Mesodermal cell (in vitro differentiated cells): ENCODE data around the gene FAM83E. TPM values are rescaled to one million over a fixed set of nuclear protein-coding genes. Genes with fewer than 3 reads are reported as not detected.
"Not testable (repeated sequence)": the region's sequence is repeated elsewhere in the genome, so short reads cannot be mapped to it uniquely, and the experiment has no call there.

Experiments
- H3K27ac ChIP-seq: 2 replicates; pipeline ENCODE4 v1.7.0; 2013; ENCODE audit warnings: mild to moderate bottlenecking, low read depth, low read length, moderate library complexity; ENCODE audit not compliant: severe bottlenecking
- H3K36me3 ChIP-seq: 2 replicates; pipeline ENCODE4 v1.7.1; 2013; ENCODE audit warnings: mild to moderate bottlenecking, low read length, moderate library complexity; ENCODE audit not compliant: control insufficient read depth, insufficient read depth
- H3K4me1 ChIP-seq: one replicate; pipeline ENCODE4 v1.7.1; 2013; ENCODE audit warnings: mild to moderate bottlenecking, low read length; ENCODE audit not compliant: insufficient read depth, control insufficient read depth, poor library complexity, severe bottlenecking
- H3K4me3 ChIP-seq: 2 replicates; pipeline ENCODE4 v1.7.0; 2013; ENCODE audit warnings: low read length, control low read depth, mild to moderate bottlenecking; ENCODE audit not compliant: insufficient read depth, poor library complexity, severe bottlenecking; ENCODE audit errors: extremely low read depth
- H3K9me3 ChIP-seq: 2 replicates; pipeline ENCODE4 v1.7.1; 2013; ENCODE audit warnings: mild to moderate bottlenecking, low read length, moderate library complexity; ENCODE audit not compliant: control insufficient read depth
- WGBS, 2 experiments: methylation state at CpG; one replicate each; pipeline ENCODE4 v1.1.5; 2013; ENCODE audit warnings: missing lambda C conversion rate in 2 of 2; ENCODE audit not compliant: insufficient coverage in 2 of 2; 5-methylcytosine and 5-hydroxymethylcytosine counted together
- polyA plus RNA-seq, 2 experiments: library from polyadenylated mRNA; stranded (reverse); fragments of 50-300 nt; gene quantifications; one replicate each; pipeline ENCODE4 v1.2.3, GENCODE V29; 2013

Gene FAM83E
- 0.44 TPM for polyA plus RNA-seq (2013, experiment 1 of 2)
- not detected for polyA plus RNA-seq (2013, experiment 2 of 2)

GRCh38 chr19:48614436-48615230 is at the start of gene FAM83E:
FAM83E (minus strand) TSS chr19:48615076; CDS start chr19:48613372, 1,704 bp downstream.
- Histone ChIP-seq H3K4me1 (peaks cover 31% of the 10 kb centered on the region), H3K4me3 (no peak within 1 kb of the TSS), H3K36me3 (peaks cover 44% of the 10 kb centered on the region), H3K27ac (peak within 1 kb of the TSS; percentile 43), H3K9me3 (no peaks in the 10 kb centered on the region)
- WGBS, 2 experiments = 44 to 56% methylated on average over 18 to 23 of the region's 31 CpGs

GRCh38 chr19:48664476-48664875 is 49.6 kb upstream of the FAM83E start:
- WGBS, 2 experiments = 87 to 90% methylated on average over 13 of the region's 14 CpGs

GRCh38 chr19:48663667-48664066 is 48.8 kb upstream of the FAM83E start:
- Histone ChIP-seq H3K36me3 (no peaks in the 10 kb centered on the region), H3K27ac (peak overlapping the region; percentile 6), H3K4me1 (peaks cover 17% of the 10 kb centered on the region), H3K4me3 (no peak overlapping the region), H3K9me3 (peaks cover 5% of the 10 kb centered on the region)
- WGBS, 2 experiments = 84 to 89% methylated on average over 3 to 4 of the region's 4 CpGs

More at GRCh38 chr19:48664476-48664875, 49.6 kb upstream of the FAM83E start:
- Histone ChIP-seq H3K36me3 (no peaks in the 10 kb centered on the region), H3K27ac (no peak overlapping the region), H3K9me3 (peaks cover 5% of the 10 kb centered on the region), H3K4me1 (peaks cover 17% of the 10 kb centered on the region), H3K4me3 (no peak overlapping the region)

- H3K4me1 ChIP-seq = peaks cover 14% of the 10 kb centered on the region
- no peaks in the 10 kb centered on the region for H3K36me3 ChIP-seq
- no peak overlapping the region for H3K4me3 ChIP-seq
- peaks cover 5% of the 10 kb centered on the region for H3K9me3 ChIP-seq
- H3K27ac ChIP-seq = no peak overlapping the region
- 96 to 97% methylated on average over 43 to 50 of the region's 50 CpGs for WGBS, 2 experiments
These were observed 46.8 kb upstream of the FAM83E start for GRCh38 chr19:48661711-48662090.

- 94% methylated on average over 34 to 35 of the region's 35 CpGs for WGBS, 2 experiments
- H3K36me3 ChIP-seq = no peaks in the 10 kb centered on the region
- no peak overlapping the region for H3K4me3 ChIP-seq
- H3K4me1 ChIP-seq = peaks cover 13% of the 10 kb centered on the region
- peaks cover 5% of the 10 kb centered on the region for H3K9me3 ChIP-seq
- H3K27ac ChIP-seq = no peak overlapping the region
These were observed 46.2 kb upstream of the FAM83E start for GRCh38 chr19:48660852-48661710.

GRCh38 chr19:48659768-48660167 is 44.9 kb upstream of the FAM83E start:
- H3K36me3 ChIP-seq = no peaks in the 10 kb centered on the region
- H3K4me1 ChIP-seq = peaks cover 13% of the 10 kb centered on the region
- 76 to 92% methylated on average over 5 of the region's 5 CpGs for WGBS, 2 experiments
- no peak overlapping the region for H3K27ac ChIP-seq
- no peak overlapping the region for H3K4me3 ChIP-seq
- H3K9me3 ChIP-seq = peaks cover 5% of the 10 kb centered on the region

GRCh38 chr19:48658483-48658882 is 43.6 kb upstream of the FAM83E start:
- Histone ChIP-seq H3K9me3 (peaks cover 5% of the 10 kb centered on the region), H3K4me1 (peaks cover 3% of the 10 kb centered on the region), H3K27ac (no peak overlapping the region), H3K4me3 (no peak overlapping the region), H3K36me3 (no peaks in the 10 kb centered on the region)
- WGBS, 2 experiments = 86 to 93% methylated on average over 5 of the region's 6 CpGs

GRCh38 chr19:48657828-48658227 is 43.0 kb upstream of the FAM83E start:
- WGBS, 2 experiments = 82% methylated on average over 3 of the region's 5 CpGs; no CpG with 5 or more reads in 1 of the 2 experiments

GRCh38 chr19:48656840-48657474 is 42.1 kb upstream of the FAM83E start:
- no peaks in the 10 kb centered on the region for H3K36me3 ChIP-seq
- peaks cover 5% of the 10 kb centered on the region for H3K9me3 ChIP-seq
- H3K4me3 ChIP-seq = no peak overlapping the region
- no peaks in the 10 kb centered on the region for H3K4me1 ChIP-seq
- H3K27ac ChIP-seq = no peak overlapping the region
- WGBS, 2 experiments = 44 to 46% methylated on average over 11 to 14 of the region's 16 CpGs

More at GRCh38 chr19:48657828-48658227, 43.0 kb upstream of the FAM83E start:
- H3K9me3 ChIP-seq, H3K36me3 ChIP-seq, H3K4me1 ChIP-seq, H3K4me3 ChIP-seq, H3K27ac ChIP-seq: not testable (repeated sequence)

- H3K4me3 ChIP-seq = no peak overlapping the region
- H3K27ac ChIP-seq = no peak overlapping the region
- no peaks in the 10 kb centered on the region for H3K4me1 ChIP-seq
- no peaks in the 10 kb centered on the region for H3K36me3 ChIP-seq
- WGBS, 2 experiments = 76 to 80% methylated on average over 6 to 8 of the region's 11 CpGs
- no peaks in the 10 kb centered on the region for H3K9me3 ChIP-seq
These were observed 39.6 kb upstream of the FAM83E start for GRCh38 chr19:48654299-48655059.
